HG02840 (cell line): ENCODE measurements around the gene GLCE.
"Not testable (repeated sequence)": the region's sequence is repeated elsewhere in the genome, so short reads cannot be mapped to it uniquely, and the experiment has no call there.

Experiments
- ATAC-seq: cut with Tn5 transposase; IDR thresholded peaks from one replicate; pipeline ENCODE4 v1.9.1; 2021; ENCODE audit warnings: mild to moderate bottlenecking, moderate library complexity, moderate number of reproducible peaks; ENCODE audit not compliant: unreplicated experiment, low FRiP score

Gene GLCE

DNA sequence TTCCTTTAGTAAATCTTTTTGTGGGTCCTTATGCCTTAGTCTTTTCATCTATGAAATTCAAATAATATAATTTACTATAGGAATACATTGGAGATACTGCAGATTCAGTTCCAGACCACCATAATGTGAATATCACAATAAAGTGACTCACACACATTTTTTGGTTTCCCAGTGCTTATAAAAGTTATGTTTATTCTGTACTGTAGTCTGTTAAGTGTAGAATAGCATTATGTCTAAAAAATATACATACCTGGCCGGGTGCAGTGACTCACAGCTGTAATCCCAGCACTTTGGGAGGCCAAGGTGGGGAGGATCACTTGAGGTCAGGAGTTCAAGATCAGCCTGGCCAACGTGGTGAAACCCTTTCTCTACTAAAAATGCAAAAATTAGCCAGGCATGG lies 84.4 kb downstream of the GLCE start:
- no peak for ATAC-seq

- no peak for ATAC-seq
Observed at GRCh38 chr15:69253156-69253555, 92.7 kb downstream of the GLCE start.

GRCh38 chr15:69265347-69265955 lies 105.0 kb downstream of the GLCE start:
- no peak for ATAC-seq

GRCh38 chr15:69271217-69271616 lies 110.8 kb downstream of the GLCE start:
- ATAC-seq, result no peak

DNA sequence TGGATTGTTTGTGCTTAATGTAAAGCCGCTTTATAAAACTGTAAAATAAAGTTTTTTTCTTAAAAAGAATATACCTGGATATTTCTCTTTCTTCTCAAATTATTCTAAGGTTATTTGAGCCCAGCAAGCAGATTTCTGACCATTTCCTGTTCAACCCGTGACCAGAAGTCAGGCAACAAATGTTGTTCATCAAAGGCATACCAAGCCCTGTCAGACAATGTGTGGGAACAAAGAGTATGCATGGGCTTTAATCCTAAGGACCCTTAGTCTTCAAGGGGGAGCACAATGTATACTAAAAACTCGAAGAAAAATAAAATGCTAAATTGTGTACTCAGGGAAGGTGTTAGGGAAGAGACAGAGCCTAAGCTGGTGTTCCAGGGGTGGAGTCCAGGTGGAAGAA lies 111.7 kb downstream of the GLCE start:
- no peak for ATAC-seq

DNA sequence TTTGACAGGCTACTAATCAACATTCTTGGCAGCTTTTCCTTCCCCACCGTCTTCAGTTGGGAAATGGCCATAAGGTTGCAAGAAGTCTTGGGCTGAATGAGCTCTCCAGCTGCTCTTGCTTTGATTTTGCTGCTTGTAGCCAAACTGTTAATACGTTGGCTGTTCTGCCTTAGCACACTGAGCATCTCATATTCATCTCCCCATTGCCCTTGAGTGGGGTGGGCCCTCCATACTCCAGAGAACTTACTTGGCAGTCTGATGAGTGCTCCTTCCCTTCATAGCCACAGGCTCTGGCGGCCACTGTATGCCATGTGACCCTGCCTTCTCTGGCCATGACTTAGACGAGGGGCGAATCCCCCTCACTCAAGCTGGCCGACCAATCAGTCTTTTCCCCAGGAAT lies 112.5 kb downstream of the GLCE start:
- no peak for ATAC-seq

DNA sequence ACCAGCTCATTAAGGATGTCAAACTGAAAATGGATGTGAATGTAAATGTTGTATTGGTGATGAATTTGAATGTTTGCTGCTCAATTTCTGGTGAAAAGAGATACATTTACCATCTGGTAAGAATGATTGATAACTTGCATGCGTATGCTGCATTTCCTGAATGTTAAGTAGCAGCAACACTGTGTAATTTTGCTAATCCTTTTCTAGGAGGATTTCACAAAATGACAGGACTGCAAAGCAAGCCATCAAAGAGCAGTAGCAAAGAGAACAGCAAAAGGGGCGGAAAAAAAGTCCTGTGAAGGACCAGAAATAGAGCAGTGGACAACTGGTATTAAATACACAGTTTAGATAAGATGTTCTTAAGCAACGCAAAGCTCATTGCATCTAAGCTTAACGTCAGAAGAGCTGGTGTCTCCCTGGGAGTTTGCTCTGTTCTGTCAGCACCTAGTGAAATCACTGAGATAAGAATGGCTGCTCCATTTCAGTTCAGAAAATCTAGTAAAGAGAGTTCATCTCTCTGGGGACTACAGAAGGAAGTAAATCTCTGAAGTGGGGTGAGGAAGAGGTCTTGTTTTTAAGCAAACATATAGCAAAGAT lies 114.7 kb downstream of the GLCE start:
- no peak for ATAC-seq

DNA sequence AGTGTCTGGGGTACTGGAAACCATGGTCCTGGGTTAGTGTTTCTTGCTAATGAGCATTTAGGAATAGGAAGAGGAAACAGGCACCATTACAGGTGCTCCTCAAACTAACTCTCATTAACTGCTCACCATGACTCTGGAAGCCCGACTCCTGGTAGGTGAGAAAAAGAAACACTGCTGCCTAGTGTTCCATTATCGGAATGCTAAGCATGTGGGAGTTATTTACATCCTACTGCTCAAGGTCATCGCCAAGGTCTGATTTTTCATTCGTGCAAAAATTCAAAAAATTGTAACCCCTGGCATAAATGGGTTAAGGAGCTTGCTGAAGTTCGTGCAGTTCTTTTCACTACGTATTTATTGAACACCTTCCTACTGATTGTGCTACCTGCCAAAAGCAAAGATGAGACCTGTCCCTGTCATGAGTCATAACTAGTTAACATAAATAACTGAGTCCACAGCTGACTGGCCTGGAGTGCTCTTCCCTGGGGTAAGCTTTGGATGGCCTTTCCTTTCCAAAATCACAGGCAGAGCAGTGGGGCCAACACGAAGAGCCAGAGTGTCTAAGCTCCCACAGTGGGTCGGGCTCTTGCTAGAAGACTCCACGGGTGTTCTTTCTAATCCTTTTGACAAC lies 115.6 kb downstream of the GLCE start:
- ATAC-seq, result no peak

GRCh38 chr15:69277316-69277715 lies 116.9 kb downstream of the GLCE start:
- no peak for ATAC-seq

DNA sequence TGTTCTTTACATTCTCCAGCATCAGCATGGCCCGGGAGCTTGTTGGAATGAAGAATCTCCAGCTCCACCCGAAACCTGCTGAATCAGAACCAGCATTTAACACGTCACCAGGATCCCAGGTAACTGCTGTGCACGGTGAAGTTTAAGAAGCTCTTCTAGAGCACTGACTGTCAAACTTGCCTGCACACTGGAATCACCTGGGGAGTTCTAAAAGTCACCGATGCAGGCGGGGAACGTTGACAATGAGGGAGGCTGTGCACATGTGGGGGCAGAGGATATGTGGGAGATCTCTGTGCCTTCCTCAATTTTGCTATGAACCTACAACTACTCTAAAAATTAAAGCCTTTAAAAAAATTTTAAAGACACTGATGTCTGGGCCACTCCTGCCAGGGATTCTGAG lies 119.2 kb downstream of the GLCE start:
- no peak for ATAC-seq

DNA sequence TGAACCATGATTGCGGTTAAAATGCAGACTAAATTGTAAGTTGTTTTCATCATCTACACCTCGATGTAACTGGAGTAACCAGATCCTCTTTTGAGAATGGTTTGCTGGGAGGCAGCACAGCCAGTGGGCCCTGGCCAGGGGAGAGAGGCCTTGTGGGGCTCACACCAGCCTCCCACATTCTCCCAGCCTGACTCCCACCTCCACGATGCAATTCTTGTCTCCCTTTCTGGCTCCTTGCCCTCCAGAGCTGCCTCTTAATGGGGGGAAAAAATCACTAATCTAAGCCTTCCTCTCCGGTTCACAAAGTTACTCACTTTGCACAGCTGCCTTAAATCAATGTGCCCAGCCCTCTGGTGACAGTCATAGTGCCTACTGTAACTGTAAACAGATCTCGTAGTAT lies 120.3 kb downstream of the GLCE start:
- no peak for ATAC-seq

- ATAC-seq, result no peak
Observed at GRCh38 chr15:69282104-69282743, 121.8 kb downstream of the GLCE start.

- no peak for ATAC-seq
Observed at GRCh38 chr15:69285834-69286233, 125.4 kb downstream of the GLCE start.

DNA sequence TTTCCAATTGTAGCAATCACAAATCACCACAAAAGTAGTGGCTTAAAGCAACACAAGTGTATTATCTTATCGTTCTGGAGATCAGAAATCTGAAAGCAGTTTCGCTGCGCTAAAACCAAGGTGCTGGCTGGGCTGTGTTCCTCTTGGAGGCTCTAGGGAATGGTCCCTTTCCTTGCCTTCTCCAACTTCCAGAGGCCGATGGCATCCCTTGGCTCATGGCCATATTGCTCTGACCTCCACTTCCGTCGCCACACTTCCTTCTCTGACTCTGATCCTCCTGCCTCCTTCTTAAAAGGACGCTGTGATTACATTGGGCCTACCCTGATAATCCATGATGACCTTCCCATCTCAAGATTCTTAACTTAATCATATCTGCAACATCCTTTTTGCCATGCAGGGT lies 127.6 kb downstream of the GLCE start:
- ATAC-seq, result no peak

GRCh38 chr15:69288531-69289341 lies 128.3 kb downstream of the GLCE start:
- no peak for ATAC-seq

DNA sequence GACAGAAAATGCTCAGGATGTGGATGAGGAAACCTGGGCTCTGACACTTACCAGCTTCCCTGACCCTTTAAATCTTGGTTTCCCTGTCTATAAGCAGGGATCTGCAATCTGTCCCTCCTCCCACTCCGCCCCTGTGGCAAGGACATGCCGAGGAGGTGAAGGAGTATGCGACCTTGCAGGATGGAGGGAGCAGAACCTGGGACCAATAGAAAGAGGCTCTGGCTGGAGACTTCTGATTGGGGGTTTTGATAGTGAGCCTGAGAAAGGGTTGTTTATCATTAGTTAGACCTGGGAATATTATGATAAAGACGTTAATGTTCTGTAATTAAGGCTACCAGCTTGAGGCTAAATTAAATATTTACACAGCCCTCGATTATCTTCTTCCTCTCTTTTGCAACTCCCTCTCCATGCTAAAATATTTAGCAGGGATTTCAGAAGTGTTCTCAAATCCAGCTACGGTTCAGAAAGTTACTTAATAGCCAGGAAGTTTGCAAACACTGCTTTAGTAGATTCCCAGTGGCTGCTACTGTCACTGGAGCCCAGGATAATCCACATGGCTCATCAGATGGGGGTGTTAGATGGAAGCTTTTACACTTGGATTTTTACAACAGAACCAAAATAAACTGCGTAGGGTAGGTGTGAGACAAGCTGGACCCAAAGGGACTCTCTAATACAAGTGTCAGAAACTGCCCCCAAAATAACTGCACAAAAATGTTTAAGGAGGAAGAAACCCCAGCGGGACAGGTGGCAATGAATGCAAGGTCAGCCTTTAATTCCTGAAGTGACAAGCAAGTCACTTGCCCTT lies 129.1 kb downstream of the GLCE start:
- ATAC-seq, result no peak

DNA sequence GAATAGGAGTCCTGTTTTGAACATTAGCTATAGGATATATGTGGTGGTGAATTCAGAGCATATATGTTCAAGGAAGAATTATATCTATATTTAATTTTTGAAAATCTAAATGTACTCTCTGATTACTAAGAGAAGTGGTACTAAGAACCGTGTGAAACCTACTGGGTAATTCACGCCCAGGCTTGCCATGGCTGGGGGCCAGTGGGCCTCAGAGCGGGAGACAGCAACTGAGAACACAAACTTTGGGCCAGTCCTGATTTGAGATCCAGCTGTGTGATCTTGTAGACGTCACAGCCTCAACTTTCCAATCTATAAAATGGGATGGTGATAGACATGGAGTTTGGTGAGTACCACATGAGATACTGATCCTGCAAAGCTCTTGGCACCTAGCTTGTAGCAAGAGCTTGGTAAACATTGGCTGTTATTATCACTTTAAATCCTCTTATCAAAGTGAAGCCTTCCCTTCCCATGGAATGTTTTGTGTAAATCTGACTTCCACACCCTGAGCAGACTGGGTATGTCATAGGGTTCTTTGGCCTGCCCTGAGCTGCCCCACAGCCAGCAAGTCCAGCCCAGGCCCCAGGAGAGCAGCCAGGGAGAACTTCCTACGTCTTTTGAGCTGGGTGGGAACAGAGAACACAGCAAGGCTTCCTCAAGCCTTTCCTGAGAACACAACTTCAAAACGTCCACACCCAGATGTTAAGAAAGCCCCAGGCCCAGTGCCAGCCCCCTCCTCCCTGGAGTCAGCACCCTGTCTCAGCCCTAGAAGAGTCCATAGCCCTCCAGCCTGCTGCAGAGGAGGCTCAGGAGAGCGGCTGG lies 130.1 kb downstream of the GLCE start:
- no peak for ATAC-seq

DNA sequence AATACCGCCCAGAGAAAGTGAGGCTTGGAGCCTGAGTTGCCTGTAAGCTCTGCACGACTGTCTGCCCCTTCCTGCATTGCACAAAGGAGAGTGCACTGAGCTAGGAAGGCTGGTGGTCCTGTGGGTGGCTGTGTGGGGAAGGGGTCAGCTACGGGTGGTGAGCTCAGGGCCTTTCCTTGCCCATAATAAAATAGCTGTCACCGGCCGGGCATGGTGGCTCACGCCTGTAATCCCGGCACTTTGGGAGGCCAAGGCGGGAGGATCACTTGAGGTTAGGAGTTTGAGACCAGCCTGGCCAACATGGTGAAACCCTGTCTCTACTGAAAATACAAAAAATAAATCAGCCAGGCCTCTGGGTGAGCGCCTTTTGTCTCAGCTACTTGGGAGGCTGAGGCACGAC lies 131.2 kb downstream of the GLCE start:
- ATAC-seq, result not testable (repeated sequence)

GRCh38 chr15:69292826-69293420 lies 132.5 kb downstream of the GLCE start:
- ATAC-seq, result no peak
